Measurements from ENCODE around the gene AKAP10.
"Not testable (repeated sequence)": the region's sequence is repeated elsewhere in the genome, so short reads cannot be mapped to it uniquely, and the experiment has no call there.

AKAP10 gene

GRCh38 chr17:19867079-19867328 lies 110.6 kb downstream of the AKAP10 start:
- DNase-seq (ENCODE audit: low spot score), result peak; percentile 66

- DNase-seq (ENCODE audit: low spot score), result no peak
Measured at GRCh38 chr17:19865021-19865420, 112.6 kb downstream of the AKAP10 start.

- DNase-seq (ENCODE audit: low spot score), result not testable (repeated sequence)
Measured at GRCh38 chr17:19860647-19861177, 116.9 kb downstream of the AKAP10 start.

- DNase-seq (ENCODE audit: low spot score), result no peak
Measured at GRCh38 chr17:19857640-19858039, 120.0 kb downstream of the AKAP10 start.
